ENCODE results near the gene PHLDA2. TPM values are rescaled to one million over a fixed set of nuclear protein-coding genes. Genes with fewer than 3 reads are reported as not detected.

The PHLDA2 gene
- total and polyA plus RNA-seq, 2 of the 13 experiments (the other 11 are each of a cell fraction or from before 2014, with no cell fraction given), result 0.55 to 0.78 TPM

DNA sequence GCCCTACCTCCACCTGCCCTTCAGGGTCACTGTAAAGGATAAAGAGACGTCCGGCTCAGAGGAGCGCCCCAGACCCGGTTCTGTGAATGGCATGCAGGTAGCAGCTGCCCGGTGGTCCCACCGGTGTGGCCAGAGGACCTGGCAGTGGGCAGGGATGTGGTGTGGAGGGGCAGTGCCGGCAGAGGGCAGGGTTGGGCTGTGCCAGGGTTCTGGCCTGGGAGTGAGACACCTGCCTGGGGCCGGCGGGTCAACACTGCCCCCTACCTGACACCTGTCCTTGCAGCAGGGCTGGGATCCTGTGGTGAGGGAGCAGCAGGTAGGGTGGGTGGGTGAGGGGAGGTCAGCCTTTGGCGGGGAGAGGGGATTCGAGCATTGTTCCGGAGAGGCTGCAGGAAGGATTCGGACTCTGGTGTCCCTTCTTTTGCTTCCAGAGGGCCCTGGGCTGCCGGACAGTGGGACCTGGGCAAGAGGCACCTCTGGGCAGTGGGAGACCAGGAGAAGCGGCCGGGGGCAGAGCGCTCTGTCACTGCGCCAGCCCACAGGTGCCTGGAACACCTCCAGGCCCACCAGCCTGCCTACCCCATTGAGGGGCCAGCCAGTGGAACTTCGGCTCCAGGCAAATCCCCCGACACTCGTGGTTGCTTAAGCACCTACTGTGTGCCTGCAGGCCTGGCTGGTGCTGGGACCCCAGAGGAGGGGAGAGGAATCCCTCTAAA lies 1.6 kb upstream of the PHLDA2 start (continued):
- TF ChIP-seq KMT2A (CRISPR knock-in tag; IDR thresholded peaks at IDR 0.05) (0 out of 2 replicates have a peak, but pooled peaks have one; percentile 32), IRX3 (CRISPR knock-in tag; IDR thresholded peaks at IDR 0.05; ENCODE audit: borderline replicate concordance, low read depth) (no peak), ZBTB7B (CRISPR knock-in tag; IDR thresholded peaks at IDR 0.05) (peak; percentile 84), SMAD1 (CRISPR knock-in tag; IDR thresholded peaks at IDR 0.05; ENCODE audit: borderline replicate concordance, low read depth) (0 out of 2 replicates have a peak, but pooled peaks have one; percentile 59), FLYWCH1 (CRISPR knock-in tag; IDR thresholded peaks at IDR 0.05) (no peak), SAP130 (CRISPR knock-in tag; IDR thresholded peaks at IDR 0.05; ENCODE audit: low read depth) (peak; percentile 54), ZNF737 (CRISPR knock-in tag; IDR thresholded peaks at IDR 0.05; ENCODE audit: borderline replicate concordance) (no peak), HDAC2 (CRISPR knock-in tag; IDR thresholded peaks at IDR 0.05) (peak; percentile 46; the same call in 1 of the 2 replicates), HOXA3 (CRISPR knock-in tag; IDR thresholded peaks at IDR 0.05) (no peak), SOX5 (CRISPR knock-in tag; IDR thresholded peaks at IDR 0.05; ENCODE audit: borderline replicate concordance) (peak; percentile 32; the same call in 1 of the 2 replicates), ZBTB7A (CRISPR knock-in tag; IDR thresholded peaks at IDR 0.05) (0 out of 2 replicates have a peak, but pooled peaks have one; percentile 23), NR2F6 (IDR thresholded peaks at IDR 0.05) (no peak), NR2F6 (CRISPR knock-in tag; IDR thresholded peaks at IDR 0.05) (peak; percentile 18; the same call in 1 of the 2 replicates), AGO1 (IDR thresholded peaks at IDR 0.05; ENCODE audit: low read depth, low read length, poor library complexity, severe bottlenecking) (peak; percentile 51), ZNF235 (CRISPR knock-in tag; IDR thresholded peaks at IDR 0.05; ENCODE audit: borderline replicate concordance) (peak; percentile 33; the same call in 1 of the 2 replicates)
- TF ChIP-seq, protein P1, sequence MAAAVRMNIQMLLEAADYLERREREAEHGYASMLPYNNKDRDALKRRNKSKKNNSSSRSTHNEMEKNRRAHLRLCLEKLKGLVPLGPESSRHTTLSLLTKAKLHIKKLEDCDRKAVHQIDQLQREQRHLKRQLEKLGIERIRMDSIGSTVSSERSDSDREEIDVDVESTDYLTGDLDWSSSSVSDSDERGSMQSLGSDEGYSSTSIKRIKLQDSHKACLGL (CRISPR knock-in tag; IDR thresholded peaks at IDR 0.05), result 0 out of 2 replicates have a peak, but pooled peaks have one; percentile 19
- TF ChIP-seq, protein P2, sequence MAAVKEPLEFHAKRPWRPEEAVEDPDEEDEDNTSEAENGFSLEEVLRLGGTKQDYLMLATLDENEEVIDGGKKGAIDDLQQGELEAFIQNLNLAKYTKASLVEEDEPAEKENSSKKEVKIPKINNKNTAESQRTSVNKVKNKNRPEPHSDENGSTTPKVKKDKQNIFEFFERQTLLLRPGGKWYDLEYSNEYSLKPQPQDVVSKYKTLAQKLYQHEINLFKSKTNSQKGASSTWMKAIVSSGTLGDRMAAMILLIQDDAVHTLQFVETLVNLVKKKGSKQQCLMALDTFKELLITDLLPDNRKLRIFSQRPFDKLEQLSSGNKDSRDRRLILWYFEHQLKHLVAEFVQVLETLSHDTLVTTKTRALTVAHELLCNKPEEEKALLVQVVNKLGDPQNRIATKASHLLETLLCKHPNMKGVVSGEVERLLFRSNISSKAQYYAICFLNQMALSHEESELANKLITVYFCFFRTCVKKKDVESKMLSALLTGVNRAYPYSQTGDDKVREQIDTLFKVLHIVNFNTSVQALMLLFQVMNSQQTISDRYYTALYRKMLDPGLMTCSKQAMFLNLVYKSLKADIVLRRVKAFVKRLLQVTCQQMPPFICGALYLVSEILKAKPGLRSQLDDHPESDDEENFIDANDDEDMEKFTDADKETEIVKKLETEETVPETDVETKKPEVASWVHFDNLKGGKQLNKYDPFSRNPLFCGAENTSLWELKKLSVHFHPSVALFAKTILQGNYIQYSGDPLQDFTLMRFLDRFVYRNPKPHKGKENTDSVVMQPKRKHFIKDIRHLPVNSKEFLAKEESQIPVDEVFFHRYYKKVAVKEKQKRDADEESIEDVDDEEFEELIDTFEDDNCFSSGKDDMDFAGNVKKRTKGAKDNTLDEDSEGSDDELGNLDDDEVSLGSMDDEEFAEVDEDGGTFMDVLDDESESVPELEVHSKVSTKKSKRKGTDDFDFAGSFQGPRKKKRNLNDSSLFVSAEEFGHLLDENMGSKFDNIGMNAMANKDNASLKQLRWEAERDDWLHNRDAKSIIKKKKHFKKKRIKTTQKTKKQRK (IDR thresholded peaks at IDR 0.05; ENCODE audit: low read length), result no peak
- TF ChIP-seq, protein P3, sequence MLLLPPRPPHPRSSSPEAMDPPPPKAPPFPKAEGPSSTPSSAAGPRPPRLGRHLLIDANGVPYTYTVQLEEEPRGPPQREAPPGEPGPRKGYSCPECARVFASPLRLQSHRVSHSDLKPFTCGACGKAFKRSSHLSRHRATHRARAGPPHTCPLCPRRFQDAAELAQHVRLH (CRISPR knock-in tag; IDR thresholded peaks at IDR 0.05; ENCODE audit: borderline replicate concordance, low read depth), result peak; percentile 83; the same call in 1 of the 2 replicates
- TF ChIP-seq, protein P4, sequence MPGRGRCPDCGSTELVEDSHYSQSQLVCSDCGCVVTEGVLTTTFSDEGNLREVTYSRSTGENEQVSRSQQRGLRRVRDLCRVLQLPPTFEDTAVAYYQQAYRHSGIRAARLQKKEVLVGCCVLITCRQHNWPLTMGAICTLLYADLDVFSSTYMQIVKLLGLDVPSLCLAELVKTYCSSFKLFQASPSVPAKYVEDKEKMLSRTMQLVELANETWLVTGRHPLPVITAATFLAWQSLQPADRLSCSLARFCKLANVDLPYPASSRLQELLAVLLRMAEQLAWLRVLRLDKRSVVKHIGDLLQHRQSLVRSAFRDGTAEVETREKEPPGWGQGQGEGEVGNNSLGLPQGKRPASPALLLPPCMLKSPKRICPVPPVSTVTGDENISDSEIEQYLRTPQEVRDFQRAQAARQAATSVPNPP (CRISPR knock-in tag; IDR thresholded peaks at IDR 0.05), result no peak
- TF ChIP-seq, protein P5, sequence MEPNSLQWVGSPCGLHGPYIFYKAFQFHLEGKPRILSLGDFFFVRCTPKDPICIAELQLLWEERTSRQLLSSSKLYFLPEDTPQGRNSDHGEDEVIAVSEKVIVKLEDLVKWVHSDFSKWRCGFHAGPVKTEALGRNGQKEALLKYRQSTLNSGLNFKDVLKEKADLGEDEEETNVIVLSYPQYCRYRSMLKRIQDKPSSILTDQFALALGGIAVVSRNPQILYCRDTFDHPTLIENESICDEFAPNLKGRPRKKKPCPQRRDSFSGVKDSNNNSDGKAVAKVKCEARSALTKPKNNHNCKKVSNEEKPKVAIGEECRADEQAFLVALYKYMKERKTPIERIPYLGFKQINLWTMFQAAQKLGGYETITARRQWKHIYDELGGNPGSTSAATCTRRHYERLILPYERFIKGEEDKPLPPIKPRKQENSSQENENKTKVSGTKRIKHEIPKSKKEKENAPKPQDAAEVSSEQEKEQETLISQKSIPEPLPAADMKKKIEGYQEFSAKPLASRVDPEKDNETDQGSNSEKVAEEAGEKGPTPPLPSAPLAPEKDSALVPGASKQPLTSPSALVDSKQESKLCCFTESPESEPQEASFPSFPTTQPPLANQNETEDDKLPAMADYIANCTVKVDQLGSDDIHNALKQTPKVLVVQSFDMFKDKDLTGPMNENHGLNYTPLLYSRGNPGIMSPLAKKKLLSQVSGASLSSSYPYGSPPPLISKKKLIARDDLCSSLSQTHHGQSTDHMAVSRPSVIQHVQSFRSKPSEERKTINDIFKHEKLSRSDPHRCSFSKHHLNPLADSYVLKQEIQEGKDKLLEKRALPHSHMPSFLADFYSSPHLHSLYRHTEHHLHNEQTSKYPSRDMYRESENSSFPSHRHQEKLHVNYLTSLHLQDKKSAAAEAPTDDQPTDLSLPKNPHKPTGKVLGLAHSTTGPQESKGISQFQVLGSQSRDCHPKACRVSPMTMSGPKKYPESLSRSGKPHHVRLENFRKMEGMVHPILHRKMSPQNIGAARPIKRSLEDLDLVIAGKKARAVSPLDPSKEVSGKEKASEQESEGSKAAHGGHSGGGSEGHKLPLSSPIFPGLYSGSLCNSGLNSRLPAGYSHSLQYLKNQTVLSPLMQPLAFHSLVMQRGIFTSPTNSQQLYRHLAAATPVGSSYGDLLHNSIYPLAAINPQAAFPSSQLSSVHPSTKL (CRISPR knock-in tag; IDR thresholded peaks at IDR 0.05), result 0 out of 2 replicates have a peak, but pooled peaks have one; percentile 14
- TF ChIP-seq, protein P6, sequence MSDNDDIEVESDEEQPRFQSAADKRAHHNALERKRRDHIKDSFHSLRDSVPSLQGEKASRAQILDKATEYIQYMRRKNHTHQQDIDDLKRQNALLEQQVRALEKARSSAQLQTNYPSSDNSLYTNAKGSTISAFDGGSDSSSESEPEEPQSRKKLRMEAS (IDR thresholded peaks at IDR 0.05), result peak; percentile 30; the same call in 1 of the 2 replicates

Measured in HepG2 (cell line).